GM18870 (cell line): ENCODE results near the gene CKS2.
"Not testable (repeated sequence)": the region's sequence is repeated elsewhere in the genome, so short reads cannot be mapped to it uniquely, and the experiment has no call there.

Source experiments
- ATAC-seq: cut with Tn5 transposase; IDR thresholded peaks from one replicate; pipeline ENCODE4 v1.9.1; 2021; ENCODE audit warnings: moderate library complexity; ENCODE audit not compliant: unreplicated experiment

The CKS2 gene

GRCh38 chr9:89310475-89311345, at the start of gene CKS2:
CKS2 (plus strand) TSS chr9:89311195; CDS start chr9:89311293, 98 bp downstream.
- peak; percentile 93 for ATAC-seq

- no peak for ATAC-seq
Observed at GRCh38 chr9:89273528-89274279, 37.3 kb upstream of the CKS2 start.

- ATAC-seq = no peak
Observed at GRCh38 chr9:89274838-89275237, 36.2 kb upstream of the CKS2 start.

- not testable (repeated sequence) for ATAC-seq
Observed at GRCh38 chr9:89276040-89276439, 35.0 kb upstream of the CKS2 start.

- no peak for ATAC-seq
Observed at GRCh38 chr9:89277043-89277442, 34.0 kb upstream of the CKS2 start.

- no peak for ATAC-seq
Observed at GRCh38 chr9:89277454-89277853, 33.5 kb upstream of the CKS2 start.

GRCh38 chr9:89278551-89278950, 32.4 kb upstream of the CKS2 start:
- no peak for ATAC-seq

- ATAC-seq = no peak
Observed at GRCh38 chr9:89278997-89279739, 31.8 kb upstream of the CKS2 start.

- no peak for ATAC-seq
Observed at GRCh38 chr9:89281106-89281505, 29.9 kb upstream of the CKS2 start.

- not testable (repeated sequence) for ATAC-seq
Observed at GRCh38 chr9:89282248-89282968, 28.6 kb upstream of the CKS2 start.

- no peak for ATAC-seq
Observed at GRCh38 chr9:89284076-89284475, 26.9 kb upstream of the CKS2 start.

- no peak for ATAC-seq
Observed at GRCh38 chr9:89291741-89292140, 19.3 kb upstream of the CKS2 start.

- no peak for ATAC-seq
Observed at GRCh38 chr9:89293014-89293413, 18.0 kb upstream of the CKS2 start.

GRCh38 chr9:89295400-89295799, 15.6 kb upstream of the CKS2 start:
- no peak for ATAC-seq

- ATAC-seq = not testable (repeated sequence)
Observed at GRCh38 chr9:89301996-89302395, 9.0 kb upstream of the CKS2 start.

- ATAC-seq = no peak
Observed at GRCh38 chr9:89304020-89304833, 6.8 kb upstream of the CKS2 start.

GRCh38 chr9:89304834-89305188, 6.2 kb upstream of the CKS2 start:
- ATAC-seq = no peak

GRCh38 chr9:89305868-89306267, 5.1 kb upstream of the CKS2 start:
- ATAC-seq = no peak

- no peak for ATAC-seq
Observed at GRCh38 chr9:89309166-89309565, 1.8 kb upstream of the CKS2 start.
